ENCODE data around the gene C6orf47.
A peak's percentile ranks its signal among the peaks of the same experiment; 100 is the strongest.

C6orf47 gene

DNA sequence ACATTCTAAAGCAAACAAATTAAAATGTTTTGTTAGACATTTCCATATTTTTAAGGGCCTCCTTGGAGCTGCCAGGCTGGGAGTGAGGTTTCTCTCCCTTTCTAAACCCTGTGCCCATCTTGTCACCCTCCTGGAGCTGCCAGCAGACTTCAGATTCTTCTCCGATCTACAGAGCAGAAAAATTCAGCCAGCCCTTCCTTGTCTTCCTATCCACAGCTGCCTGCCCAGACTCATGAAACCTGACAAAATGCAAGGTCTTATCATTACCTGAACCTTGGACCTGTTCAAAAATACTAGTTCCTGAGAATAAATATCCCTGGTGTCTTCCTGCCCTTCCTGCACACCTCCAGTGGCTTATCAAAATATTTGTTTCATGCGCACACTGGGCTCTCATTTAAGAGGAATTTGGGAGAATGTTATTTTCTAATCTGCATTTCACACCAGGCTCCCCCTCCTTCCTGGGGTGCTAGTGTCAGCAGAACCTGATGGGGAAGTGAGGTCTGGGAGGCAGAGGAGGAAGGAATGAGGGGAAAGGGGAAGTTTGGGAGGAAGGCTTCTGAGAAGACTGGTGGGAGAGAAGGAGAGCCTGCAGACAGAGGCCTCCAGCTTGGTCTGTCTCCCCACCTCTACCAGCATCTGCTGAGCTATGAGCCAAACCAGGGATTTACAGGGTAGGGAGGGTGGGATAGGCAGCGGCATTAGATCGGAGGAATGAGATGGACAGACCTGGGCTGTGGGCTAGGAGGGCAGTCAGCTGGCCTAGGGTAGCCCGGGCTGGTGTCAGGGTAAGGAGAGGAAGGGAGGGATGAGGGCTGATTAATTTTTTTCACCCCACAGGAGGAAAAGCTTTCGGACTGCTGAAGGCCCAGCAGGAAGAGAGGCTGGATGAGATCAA is 45.6 kb downstream of the C6orf47 start, which contains the start of gene AIF1:
Gene AIF1, plus strand, starts transcription at position 551 of the 895 bp plus-strand sequence. Its CDS starts 96 bp downstream, at position 647.
- DNase-seq: no peak
- TF ChIP-seq POLR2A (IDR thresholded peaks at IDR 0.05; ENCODE audit: low read length) (no peak), GATA1 (IDR thresholded peaks at IDR 0.05; ENCODE audit: low read depth, low read length) (no peak)

DNA sequence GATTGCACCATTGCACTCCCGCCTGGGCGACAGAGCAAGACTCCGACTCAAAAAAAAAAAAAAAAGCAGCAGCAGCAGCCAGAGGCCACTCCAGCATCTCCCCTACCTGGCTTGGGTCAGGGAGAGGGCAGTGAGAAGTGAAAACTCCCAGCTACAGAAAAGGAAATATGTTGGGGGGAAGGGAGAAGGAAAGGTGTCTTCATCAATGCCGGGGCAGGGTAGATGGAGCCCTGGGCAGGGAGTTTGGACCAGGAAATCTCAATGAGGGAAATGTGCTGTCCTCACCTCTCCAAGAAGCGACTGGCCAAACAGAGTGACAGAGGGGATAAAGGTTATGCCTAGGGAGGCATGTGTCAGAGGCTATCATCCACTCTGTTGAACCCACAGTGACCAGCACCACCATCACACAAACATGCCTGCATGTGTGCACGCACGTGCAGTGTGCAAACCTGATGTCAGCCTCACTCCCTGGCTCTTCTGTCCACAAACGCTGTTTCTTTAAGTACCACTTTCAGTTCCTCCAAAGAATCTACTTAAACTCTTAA is 46.4 kb downstream of the C6orf47 start:
- no peak for TF ChIP-seq GATA1 (IDR thresholded peaks at IDR 0.05; ENCODE audit: low read depth, low read length)
- TF ChIP-seq POLR2A (IDR thresholded peaks at IDR 0.05; ENCODE audit: low read length): no peak
- no peak for DNase-seq

GRCh38 chr6:31610968-31611367 is 49.6 kb downstream of the C6orf47 start:
- TF ChIP-seq POLR2A (IDR thresholded peaks at IDR 0.05; ENCODE audit: low read length): no peak
- no peak for TF ChIP-seq GATA1 (IDR thresholded peaks at IDR 0.05; ENCODE audit: low read depth, low read length)
- DNase-seq: no peak

DNA sequence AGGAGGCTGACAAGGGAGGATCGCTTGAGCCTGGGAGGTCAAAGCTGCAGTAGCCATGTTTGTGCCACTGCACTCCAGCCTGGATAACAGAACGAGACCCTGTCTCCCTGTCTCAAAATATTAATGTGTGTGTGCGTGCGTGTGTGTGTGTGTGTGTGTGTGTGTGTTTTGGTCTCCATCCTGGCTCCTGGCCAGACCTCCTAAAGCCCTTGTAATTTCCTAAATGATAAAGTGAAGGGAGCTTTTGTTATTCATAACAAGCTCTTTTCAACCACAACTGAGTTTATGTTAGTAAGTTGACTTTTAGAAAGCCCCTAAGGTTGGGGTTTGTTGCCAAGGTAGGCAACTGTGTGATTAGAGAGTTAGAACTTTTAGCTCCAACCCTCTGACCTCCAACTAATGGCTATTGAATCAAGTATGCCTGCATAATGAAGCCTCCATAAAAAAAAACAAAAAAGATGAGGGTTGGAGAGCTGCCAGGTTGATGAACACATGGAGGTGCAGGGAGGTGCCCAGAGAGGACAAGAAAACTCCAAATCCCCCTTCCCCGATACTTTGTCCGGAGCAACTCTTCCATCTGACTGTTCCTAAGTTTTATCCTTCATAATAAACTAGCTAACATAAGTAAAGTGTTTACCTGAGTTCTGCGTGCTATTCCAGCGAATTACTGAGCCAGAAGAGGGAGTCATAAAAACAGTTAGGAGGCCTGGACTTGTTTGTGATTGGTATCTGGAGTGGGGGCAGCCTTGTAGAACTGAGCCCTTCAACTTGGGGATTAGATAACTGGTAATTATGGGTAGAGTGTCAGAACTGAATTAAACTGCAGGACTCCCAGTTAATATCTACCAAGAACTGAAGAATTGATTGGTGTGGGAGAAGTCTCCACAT is 50.8 kb downstream of the C6orf47 start:
- peak; percentile 22 to 43 for DNase-seq
- no peak for TF ChIP-seq GATA1 (IDR thresholded peaks at IDR 0.05; ENCODE audit: low read depth, low read length)

Data from erythroblast (primary cell).